CD4-positive, alpha-beta memory T cell (primary cell): ENCODE data around the gene WHRN. TPM values are rescaled to one million over a fixed set of nuclear protein-coding genes. Genes with fewer than 3 reads are reported as not detected.
A peak's percentile ranks its signal among the peaks of the same experiment; 100 is the strongest.

Experiments used
- CTCF ChIA-PET: fragments of 350-600 bp; sonication (Branson Sonifier 250); formaldehyde crosslinking; loops from one replicate; lab custom pipeline; 2021; ENCODE audit warnings: inconsistent platforms; ENCODE audit not compliant: partially characterized antibody; lab: Charles Lee
- POLR2A ChIA-PET: fragments of 350-600 bp; sonication (Branson Sonifier 250); formaldehyde crosslinking; loops from one replicate; lab custom pipeline; 2021; ENCODE audit not compliant: partially characterized antibody; lab: Charles Lee
- DNase-seq, 5 donors: peaks; one replicate each; pipeline versions ENCODE4 v3.0.0 to v3.0.0-alpha.2; 2020 to 2022; ENCODE audit warnings: mixed read lengths in 1 of 5
- H3K27ac ChIP-seq: one replicate; pipeline ENCODE4 v1.7.0; 2013; ENCODE audit warnings: low read depth, low read length
- H3K27me3 ChIP-seq: 2 replicates; pipeline ENCODE4 v1.7.0; 2013; ENCODE audit warnings: mild to moderate bottlenecking, low read length, moderate library complexity; ENCODE audit not compliant: insufficient read depth
- H3K36me3 ChIP-seq: 2 replicates; pipeline ENCODE4 v1.7.0; 2013; ENCODE audit warnings: mild to moderate bottlenecking, low read length, moderate library complexity; ENCODE audit not compliant: insufficient read depth
- H3K4me1 ChIP-seq: 2 replicates; pipeline ENCODE4 v1.7.0; 2013; ENCODE audit warnings: mild to moderate bottlenecking, low read length, moderate library complexity; ENCODE audit not compliant: insufficient read depth
- H3K4me3 ChIP-seq, 2 donors: one replicate each; pipeline ENCODE4 v1.7.0; 2013; ENCODE audit warnings: low read length in 2 of 2, mild to moderate bottlenecking in 1 of 2
- H3K9me3 ChIP-seq, 2 donors: one replicate each; pipeline ENCODE4 v1.7.0; 2013; ENCODE audit warnings: low read length in 2 of 2, control low read depth in 1 of 2; ENCODE audit not compliant: control insufficient read depth in 1 of 2
- H3K27ac Mint-ChIP-seq, 7 donors: one replicate each; pipeline ENCODE4 v1.8.0; 2020 to 2021; ENCODE audit warnings: mixed read lengths in 7 of 7, mild to moderate bottlenecking in 6 of 7, inconsistent platforms in 3 of 7, moderate library complexity in 3 of 7
- H3K27me3 Mint-ChIP-seq, 2 donors: one replicate each; pipeline ENCODE4 v1.8.0; 2020 to 2021; ENCODE audit warnings: mixed read lengths in 2 of 2
- H3K36me3 Mint-ChIP-seq, 2 donors: one replicate each; pipeline ENCODE4 v1.8.0; 2020 to 2021; ENCODE audit warnings: mixed read lengths in 2 of 2, inconsistent platforms in 1 of 2, mild to moderate bottlenecking in 1 of 2
- H3K4me1 Mint-ChIP-seq, 4 donors: one replicate each; pipeline ENCODE4 v1.8.0; 2020 to 2021; ENCODE audit warnings: mixed read lengths in 4 of 4, mild to moderate bottlenecking in 1 of 4
- H3K4me3 Mint-ChIP-seq, 8 donors: one replicate each; pipeline ENCODE4 v1.8.0; 2020 to 2021; ENCODE audit warnings: mixed read lengths in 8 of 8, mild to moderate bottlenecking in 7 of 8, moderate library complexity in 6 of 8, inconsistent platforms in 3 of 8
- H3K9me3 Mint-ChIP-seq, 8 donors: one replicate each; pipeline ENCODE4 v1.8.0; 2020 to 2021; ENCODE audit warnings: mixed read lengths in 8 of 8, mild to moderate bottlenecking in 5 of 8, inconsistent platforms in 3 of 8, moderate library complexity in 1 of 8
- intact Hi-C: fragments of 100-400 bp; cut with micrococcal nuclease; formaldehyde crosslinking; loops from one replicate; pipeline ENCODE4 v1.15.1; 2023
- polyA plus RNA-seq, 2 donors: library from polyadenylated mRNA; unstranded; fragments of 300-500 nt; fragmentation: Illumina TruSeq; gene quantifications; one replicate each; pipeline ENCODE4 v1.2.3, GENCODE V29; 2021
- total RNA-seq, 2 experiments: library from RNA; stranded (reverse); gene quantifications; one replicate each; pipeline ENCODE4 v1.2.3, GENCODE V29; 2021

WHRN gene
- total and polyA plus RNA-seq, 4 experiments from 2014 or later: 0.24 to 10.1 (median 5.0) TPM

GRCh38 chr9:114467910-114468309 lies 37.4 kb downstream of the WHRN start:
- Mint-ChIP-seq H3K36me3 (no peaks in the 10 kb centered on the region), H3K27me3 (no peaks in the 10 kb centered on the region), H3K9me3 (peaks cover 0 to 7% (median 0%) of the 10 kb centered on the region in 8 donors), H3K4me3 (no peak overlapping the region), H3K4me1 (no peaks in the 10 kb centered on the region), H3K27ac (no peak overlapping the region)
- Histone ChIP-seq H3K36me3 (no peaks in the 10 kb centered on the region), H3K4me3 (no peak overlapping the region), H3K27ac (no peak overlapping the region), H3K9me3 (no peaks in the 10 kb centered on the region), H3K4me1 (no peaks in the 10 kb centered on the region), H3K27me3 (no peaks in the 10 kb centered on the region)
- ChIA-PET CTCF (no interaction called here), POLR2A (no interaction called here)
- intact Hi-C loops: no loop called here
- DNase-seq: no peak

GRCh38 chr9:114467226-114467750 lies 38.0 kb downstream of the WHRN start:
- H3K9me3 Mint-ChIP-seq: peaks cover 0 to 7% (median 0%) of the 10 kb centered on the region in 8 donors

GRCh38 chr9:114465906-114466900 lies 39.1 kb downstream of the WHRN start:
- Histone ChIP-seq H3K27me3 (no peaks in the 10 kb centered on the region), H3K4me1 (no peaks in the 10 kb centered on the region), H3K27ac (no peak overlapping the region), H3K9me3 (no peaks in the 10 kb centered on the region), H3K4me3 (no peak overlapping the region), H3K36me3 (no peaks in the 10 kb centered on the region)
- H3K9me3 Mint-ChIP-seq: peaks cover 0 to 7% (median 0%) of the 10 kb centered on the region in 8 donors
- H3K4me3 Mint-ChIP-seq: peak overlapping the region in 1 of 8 donors; percentile 35
- H3K4me1 Mint-ChIP-seq: no peaks in the 10 kb centered on the region
- H3K36me3 Mint-ChIP-seq: no peaks in the 10 kb centered on the region
- DNase-seq: no peak
- no peaks in the 10 kb centered on the region for H3K27me3 Mint-ChIP-seq
- ChIA-PET POLR2A (no interaction called here), CTCF (interaction anchor here (1.1 kb wide), 3 partner anchors 21 to 127 kb away, joined by 3 to 4 read pairs (median 3); no protein-coding TSS in a partner anchor)
- peak overlapping the region in 1 of 7 donors; percentile 43 for H3K27ac Mint-ChIP-seq
- intact Hi-C loops: no loop called here

More at GRCh38 chr9:114467226-114467750, 38.0 kb downstream of the WHRN start:
- no peak for DNase-seq
- Mint-ChIP-seq H3K4me3 (no peak overlapping the region), H3K36me3 (no peaks in the 10 kb centered on the region), H3K27me3 (no peaks in the 10 kb centered on the region), H3K27ac (peak overlapping the region in 1 of 7 donors; percentile 63), H3K4me1 (no peaks in the 10 kb centered on the region)
- no peaks in the 10 kb centered on the region for H3K27me3 ChIP-seq
- ChIA-PET POLR2A (no interaction called here), CTCF (no interaction called here)
- intact Hi-C loops: no loop called here
- H3K4me3 ChIP-seq: no peak overlapping the region
- H3K4me1 ChIP-seq: no peaks in the 10 kb centered on the region
- H3K27ac ChIP-seq: no peak overlapping the region
- no peaks in the 10 kb centered on the region for H3K36me3 ChIP-seq
- H3K9me3 ChIP-seq: no peaks in the 10 kb centered on the region

GRCh38 chr9:114465417-114465816 lies 39.9 kb downstream of the WHRN start:
- Histone ChIP-seq H3K36me3 (no peaks in the 10 kb centered on the region), H3K4me3 (no peak overlapping the region), H3K4me1 (no peaks in the 10 kb centered on the region), H3K27ac (no peak overlapping the region), H3K27me3 (no peaks in the 10 kb centered on the region), H3K9me3 (no peaks in the 10 kb centered on the region)
- no peak for DNase-seq
- Mint-ChIP-seq H3K27ac (no peak overlapping the region), H3K4me1 (no peaks in the 10 kb centered on the region), H3K27me3 (no peaks in the 10 kb centered on the region), H3K9me3 (peaks cover 0 to 7% (median 0%) of the 10 kb centered on the region in 8 donors), H3K36me3 (no peaks in the 10 kb centered on the region), H3K4me3 (no peak overlapping the region)
- CTCF ChIA-PET: interaction anchor here (1.1 kb wide), 3 partner anchors 22 to 128 kb away, joined by 3 to 4 read pairs (median 3); no protein-coding TSS in a partner anchor
- POLR2A ChIA-PET: no interaction called here
- intact Hi-C loops: no loop called here

GRCh38 chr9:114464281-114465051 lies 40.8 kb downstream of the WHRN start:
- H3K27ac ChIP-seq: no peak overlapping the region
- intact Hi-C loops: no loop called here
- no peak for DNase-seq
- Mint-ChIP-seq H3K27ac (no peak overlapping the region), H3K36me3 (no peaks in the 10 kb centered on the region), H3K9me3 (peaks cover 0 to 4% (median 0%) of the 10 kb centered on the region in 8 donors), H3K4me3 (no peak overlapping the region), H3K27me3 (no peaks in the 10 kb centered on the region), H3K4me1 (no peaks in the 10 kb centered on the region)
- H3K4me1 ChIP-seq: no peaks in the 10 kb centered on the region
- H3K36me3 ChIP-seq: no peaks in the 10 kb centered on the region
- H3K27me3 ChIP-seq: no peaks in the 10 kb centered on the region
- no peaks in the 10 kb centered on the region for H3K9me3 ChIP-seq
- no peak overlapping the region for H3K4me3 ChIP-seq
- ChIA-PET POLR2A (no interaction called here), CTCF (no interaction called here)

GRCh38 chr9:114462791-114463190 lies 42.5 kb downstream of the WHRN start:
- Mint-ChIP-seq H3K36me3 (no peaks in the 10 kb centered on the region), H3K4me3 (no peak overlapping the region), H3K27ac (no peak overlapping the region), H3K27me3 (no peaks in the 10 kb centered on the region), H3K9me3 (peaks cover 0 to 4% (median 0%) of the 10 kb centered on the region in 8 donors), H3K4me1 (no peaks in the 10 kb centered on the region)
- no peaks in the 10 kb centered on the region for H3K4me1 ChIP-seq
- no peaks in the 10 kb centered on the region for H3K9me3 ChIP-seq
- no peak overlapping the region for H3K27ac ChIP-seq
- CTCF ChIA-PET: interaction anchor here (1.0 kb wide), 1 partner anchor 25 kb away, joined by 3 read pairs; no protein-coding TSS in a partner anchor
- POLR2A ChIA-PET: no interaction called here
- no peak for DNase-seq
- intact Hi-C loops: no loop called here
- H3K27me3 ChIP-seq: no peaks in the 10 kb centered on the region
- no peak overlapping the region for H3K4me3 ChIP-seq
- H3K36me3 ChIP-seq: no peaks in the 10 kb centered on the region
